ENCODE results near the gene ZNF431. TPM values are rescaled to one million over a fixed set of nuclear protein-coding genes. Genes with fewer than 3 reads are reported as not detected.
"Not testable (repeated sequence)": the region's sequence is repeated elsewhere in the genome, so short reads cannot be mapped to it uniquely, and the experiment has no call there.

The ZNF431 gene
- total RNA-seq, 1 donor = 9.9 TPM

GRCh38 chr19:21128901-21129698 lies 12.7 kb upstream of the ZNF431 start:
- DNase-seq (ENCODE audit: low read depth) = peak; percentile 51
- TF ChIP-seq, protein P1, sequence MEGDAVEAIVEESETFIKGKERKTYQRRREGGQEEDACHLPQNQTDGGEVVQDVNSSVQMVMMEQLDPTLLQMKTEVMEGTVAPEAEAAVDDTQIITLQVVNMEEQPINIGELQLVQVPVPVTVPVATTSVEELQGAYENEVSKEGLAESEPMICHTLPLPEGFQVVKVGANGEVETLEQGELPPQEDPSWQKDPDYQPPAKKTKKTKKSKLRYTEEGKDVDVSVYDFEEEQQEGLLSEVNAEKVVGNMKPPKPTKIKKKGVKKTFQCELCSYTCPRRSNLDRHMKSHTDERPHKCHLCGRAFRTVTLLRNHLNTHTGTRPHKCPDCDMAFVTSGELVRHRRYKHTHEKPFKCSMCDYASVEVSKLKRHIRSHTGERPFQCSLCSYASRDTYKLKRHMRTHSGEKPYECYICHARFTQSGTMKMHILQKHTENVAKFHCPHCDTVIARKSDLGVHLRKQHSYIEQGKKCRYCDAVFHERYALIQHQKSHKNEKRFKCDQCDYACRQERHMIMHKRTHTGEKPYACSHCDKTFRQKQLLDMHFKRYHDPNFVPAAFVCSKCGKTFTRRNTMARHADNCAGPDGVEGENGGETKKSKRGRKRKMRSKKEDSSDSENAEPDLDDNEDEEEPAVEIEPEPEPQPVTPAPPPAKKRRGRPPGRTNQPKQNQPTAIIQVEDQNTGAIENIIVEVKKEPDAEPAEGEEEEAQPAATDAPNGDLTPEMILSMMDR (IDR thresholded peaks at IDR 0.05; ENCODE audit: insufficient read depth, low read depth, low read length) = no peak
- no peak overlapping the region for H3K4me3 ChIP-seq (ENCODE audit: low read depth, low read length)

DNA sequence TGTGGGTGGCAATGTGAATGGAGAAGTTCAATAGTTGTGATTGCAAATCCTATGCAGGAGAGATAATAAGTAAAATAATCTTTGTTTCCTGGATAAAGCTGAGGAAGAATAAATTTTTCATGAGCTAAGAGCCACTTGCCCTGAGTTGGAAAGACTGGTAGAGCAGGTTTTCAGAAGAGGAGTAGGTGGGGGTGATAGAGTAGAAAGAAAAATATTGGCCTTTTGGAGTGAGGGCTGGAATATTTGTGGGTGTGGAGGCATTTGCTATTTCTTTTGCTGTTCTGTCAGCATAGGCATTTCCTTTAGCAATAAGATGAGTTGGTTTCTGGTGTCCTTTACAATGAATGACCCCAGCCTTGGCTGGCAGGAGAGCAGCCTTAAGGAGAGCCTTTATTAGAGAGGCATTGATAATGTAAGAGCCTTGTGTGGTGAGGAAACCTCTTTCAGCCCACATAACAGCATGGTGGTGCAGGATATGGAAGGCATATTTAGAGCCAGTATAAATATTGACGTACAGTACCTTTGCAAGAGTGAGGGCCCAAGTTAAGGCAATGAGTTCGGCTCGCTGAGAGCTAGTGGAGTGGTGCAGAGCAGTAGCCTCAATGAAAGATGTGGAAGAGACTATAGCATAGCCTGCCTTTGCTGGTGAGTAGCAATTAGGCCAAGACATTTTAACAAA lies 11.6 kb upstream of the ZNF431 start:
- H3K4me3 ChIP-seq (ENCODE audit: low read depth, low read length) = no peak overlapping the region
- TF ChIP-seq, protein P1 (IDR thresholded peaks at IDR 0.05; ENCODE audit: insufficient read depth, low read depth, low read length) = no peak
- DNase-seq (ENCODE audit: low read depth) = no peak

- DNase-seq (ENCODE audit: low read depth) = no peak
- TF ChIP-seq, protein P1 (IDR thresholded peaks at IDR 0.05; ENCODE audit: insufficient read depth, low read depth, low read length) = no peak
Measured at GRCh38 chr19:21133633-21134032, 8.2 kb upstream of the ZNF431 start.

DNA sequence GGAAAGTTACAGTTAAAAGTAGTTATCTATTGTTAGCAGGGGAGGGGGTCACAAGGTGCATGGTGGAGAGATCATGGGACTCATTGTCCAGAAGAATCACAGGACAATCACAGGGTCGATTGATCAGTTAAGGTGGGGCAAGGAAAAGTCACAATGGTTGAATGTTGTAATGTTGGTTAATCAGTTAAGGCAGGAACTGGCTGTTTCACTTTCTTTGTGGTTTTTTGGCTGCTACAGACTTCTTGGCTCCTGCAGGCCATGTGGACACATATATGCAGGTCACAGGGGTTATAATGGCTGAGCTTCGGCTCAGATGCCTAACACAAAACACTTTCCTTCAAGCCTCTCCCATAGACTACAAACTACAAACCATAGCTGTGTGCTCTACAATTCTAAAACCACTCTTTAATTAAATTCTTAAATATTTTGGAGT lies 6.9 kb upstream of the ZNF431 start:
- DNase-seq (ENCODE audit: low read depth) = no peak
- TF ChIP-seq, protein P1 (IDR thresholded peaks at IDR 0.05; ENCODE audit: insufficient read depth, low read depth, low read length) = no peak
- no peak overlapping the region for H3K4me3 ChIP-seq (ENCODE audit: low read depth, low read length)

More at GRCh38 chr19:21133633-21134032, 8.2 kb upstream of the ZNF431 start:
- no peak overlapping the region for H3K4me3 ChIP-seq (ENCODE audit: low read depth, low read length)

GRCh38 chr19:21135433-21135832 lies 6.4 kb upstream of the ZNF431 start:
- DNase-seq (ENCODE audit: low read depth) = no peak
- H3K4me3 ChIP-seq (ENCODE audit: low read depth, low read length) = no peak overlapping the region
- TF ChIP-seq, protein P1 (IDR thresholded peaks at IDR 0.05; ENCODE audit: insufficient read depth, low read depth, low read length) = no peak

DNA sequence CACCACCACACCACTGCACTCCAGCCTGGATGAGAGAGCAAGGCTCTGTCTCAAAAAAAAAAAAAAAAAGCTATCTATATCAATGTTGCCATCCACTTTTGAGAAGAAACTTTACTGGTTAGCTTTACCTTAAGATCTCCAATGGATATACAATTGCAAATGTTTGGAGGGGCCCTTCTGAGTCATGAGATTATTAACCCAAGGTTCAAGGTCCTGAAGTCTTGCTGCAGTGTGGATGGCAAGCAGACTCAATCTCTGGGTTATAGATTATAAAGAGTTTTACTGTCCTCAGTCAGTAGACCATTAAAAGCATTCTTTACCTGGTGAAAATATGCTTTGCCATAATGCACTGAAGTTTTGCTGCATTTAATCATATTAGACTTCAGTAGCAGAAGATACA lies 3.7 kb upstream of the ZNF431 start:
- no peak overlapping the region for H3K4me3 ChIP-seq (ENCODE audit: low read depth, low read length)
- TF ChIP-seq, protein P1 (IDR thresholded peaks at IDR 0.05; ENCODE audit: insufficient read depth, low read depth, low read length) = no peak
- DNase-seq (ENCODE audit: low read depth) = no peak

DNA sequence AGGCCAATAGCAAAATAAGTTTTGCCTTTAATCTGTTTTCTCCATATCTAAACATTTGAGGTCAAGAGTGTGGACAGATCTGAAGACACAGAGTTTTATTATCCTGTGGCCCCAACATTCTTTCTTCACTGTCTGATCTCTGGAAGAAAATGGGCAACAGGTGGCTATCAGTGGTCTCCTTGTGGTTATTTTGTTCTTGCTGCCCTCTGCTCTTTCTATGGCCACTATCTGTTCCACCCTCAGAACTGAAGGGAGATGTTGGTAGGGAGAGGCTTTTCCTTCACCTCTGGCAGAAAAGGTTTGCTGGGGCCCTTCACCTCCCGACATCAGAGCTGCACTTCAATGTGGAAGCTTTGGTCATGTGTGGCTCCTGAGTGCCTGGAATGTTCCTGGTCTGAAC lies 834 bp upstream of the ZNF431 start:
- H3K4me3 ChIP-seq (ENCODE audit: low read depth, low read length); DNase-seq (ENCODE audit: low read depth): not testable (repeated sequence)

All from fibroblast of villous mesenchyme (primary cell).